ENCODE measurements around the gene MANEA.

- TF ChIP-seq, protein P1, sequence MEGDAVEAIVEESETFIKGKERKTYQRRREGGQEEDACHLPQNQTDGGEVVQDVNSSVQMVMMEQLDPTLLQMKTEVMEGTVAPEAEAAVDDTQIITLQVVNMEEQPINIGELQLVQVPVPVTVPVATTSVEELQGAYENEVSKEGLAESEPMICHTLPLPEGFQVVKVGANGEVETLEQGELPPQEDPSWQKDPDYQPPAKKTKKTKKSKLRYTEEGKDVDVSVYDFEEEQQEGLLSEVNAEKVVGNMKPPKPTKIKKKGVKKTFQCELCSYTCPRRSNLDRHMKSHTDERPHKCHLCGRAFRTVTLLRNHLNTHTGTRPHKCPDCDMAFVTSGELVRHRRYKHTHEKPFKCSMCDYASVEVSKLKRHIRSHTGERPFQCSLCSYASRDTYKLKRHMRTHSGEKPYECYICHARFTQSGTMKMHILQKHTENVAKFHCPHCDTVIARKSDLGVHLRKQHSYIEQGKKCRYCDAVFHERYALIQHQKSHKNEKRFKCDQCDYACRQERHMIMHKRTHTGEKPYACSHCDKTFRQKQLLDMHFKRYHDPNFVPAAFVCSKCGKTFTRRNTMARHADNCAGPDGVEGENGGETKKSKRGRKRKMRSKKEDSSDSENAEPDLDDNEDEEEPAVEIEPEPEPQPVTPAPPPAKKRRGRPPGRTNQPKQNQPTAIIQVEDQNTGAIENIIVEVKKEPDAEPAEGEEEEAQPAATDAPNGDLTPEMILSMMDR (IDR thresholded peaks at IDR 0.05 in 2 of 3, conservative IDR thresholded peaks at IDR 0.05 in 1 of 3; ENCODE audit: control insufficient read depth in 2 of 3, extremely low read depth in 1 of 3, insufficient read depth in 1 of 3, low read depth in 3 of 3, low read length in 3 of 3), result no peak
- TF ChIP-seq ZZZ3 (IDR thresholded peaks at IDR 0.05; ENCODE audit: control insufficient read depth, insufficient read length, low read depth), result no peak
- no peak for TF ChIP-seq BCLAF1 (IDR thresholded peaks at IDR 0.05)
- TF ChIP-seq NRF1 (conservative IDR thresholded peaks at IDR 0.05; ENCODE audit: low read depth, low read length), result no peak
- no peak for TF ChIP-seq ZNF274 (IDR thresholded peaks at IDR 0.05; ENCODE audit: insufficient read depth, insufficient read length)
- no peak for TF ChIP-seq POLR2AphosphoS5 (IDR thresholded peaks at IDR 0.05; ENCODE audit: low read length)
- TF ChIP-seq, protein P2, sequence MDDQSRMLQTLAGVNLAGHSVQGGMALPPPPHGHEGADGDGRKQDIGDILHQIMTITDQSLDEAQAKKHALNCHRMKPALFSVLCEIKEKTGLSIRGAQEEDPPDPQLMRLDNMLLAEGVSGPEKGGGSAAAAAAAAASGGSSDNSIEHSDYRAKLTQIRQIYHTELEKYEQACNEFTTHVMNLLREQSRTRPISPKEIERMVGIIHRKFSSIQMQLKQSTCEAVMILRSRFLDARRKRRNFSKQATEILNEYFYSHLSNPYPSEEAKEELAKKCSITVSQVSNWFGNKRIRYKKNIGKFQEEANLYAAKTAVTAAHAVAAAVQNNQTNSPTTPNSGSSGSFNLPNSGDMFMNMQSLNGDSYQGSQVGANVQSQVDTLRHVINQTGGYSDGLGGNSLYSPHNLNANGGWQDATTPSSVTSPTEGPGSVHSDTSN (IDR thresholded peaks at IDR 0.05; ENCODE audit: insufficient replicate concordance, low read depth, low read length), result no peak
- no peak for TF ChIP-seq CHD1 (IDR thresholded peaks at IDR 0.05; ENCODE audit: low read depth, low read length)
- no peak for TF ChIP-seq CEBPB (IDR thresholded peaks at IDR 0.05; ENCODE audit: borderline replicate concordance in 1 of 2, low read depth in 2 of 2, low read length in 2 of 2)
Observed at GRCh38 chr6:95546148-95546547, 31.2 kb upstream of the MANEA start.
